Smooth muscle cell (in vitro differentiated cells): Measurements from ENCODE around the gene GBF1. TPM values are rescaled to one million over a fixed set of nuclear protein-coding genes. Genes with fewer than 3 reads are reported as not detected.

Source experiments
- DNase-seq: peaks from one replicate; lab custom pipeline; 2025; ENCODE audit not compliant: unreplicated experiment; lab: John Stamatoyannopoulos, UW
- H2AFZ ChIP-seq: fragments of 200-600 bp; sonication (generic); 2 replicates; pipeline ENCODE4 v1.6.0; 2016; ENCODE audit warnings: antibody characterized with exemption, low read depth, mild to moderate bottlenecking
- H3F3A ChIP-seq: fragments of 200-600 bp; sonication (generic); 2 replicates; pipeline ENCODE4 v1.6.0; 2017; ENCODE audit warnings: antibody characterized with exemption, low read depth
- H3K27ac ChIP-seq: fragments of 200-600 bp; sonication (generic); 2 replicates; pipeline ENCODE4 v1.5.1; 2016; ENCODE audit warnings: low read depth, mild to moderate bottlenecking
- H3K27me3 ChIP-seq: fragments of 200-600 bp; sonication (generic); 2 replicates; pipeline ENCODE4 v1.6.1; 2016; ENCODE audit warnings: low read depth, mild to moderate bottlenecking
- H3K36me3 ChIP-seq: fragments of 200-600 bp; sonication (generic); 2 replicates; pipeline ENCODE4 v1.5.1; 2016; ENCODE audit warnings: low read depth
- H3K4me1 ChIP-seq: fragments of 200-600 bp; sonication (generic); 2 replicates; pipeline ENCODE4 v1.5.1; 2016; ENCODE audit warnings: low read depth
- H3K4me2 ChIP-seq: fragments of 200-600 bp; sonication (generic); 2 replicates; pipeline ENCODE4 v1.6.0; 2016; ENCODE audit warnings: mild to moderate bottlenecking
- H3K4me3 ChIP-seq: fragments of 200-600 bp; sonication (generic); 2 replicates; pipeline ENCODE4 v1.5.1; 2016; ENCODE audit warnings: mild to moderate bottlenecking
- H3K79me2 ChIP-seq: fragments of 200-600 bp; sonication (generic); 2 replicates; pipeline ENCODE4 v1.6.0; 2016; ENCODE audit warnings: low read depth, mild to moderate bottlenecking
- H3K9ac ChIP-seq: fragments of 200-600 bp; sonication (generic); 2 replicates; pipeline ENCODE4 v1.6.0; 2016; ENCODE audit warnings: low read depth
- H3K9me3 ChIP-seq: fragments of 200-600 bp; sonication (generic); replicated peaks from 2 replicates; pipeline ENCODE4 v1.5.1; 2016; ENCODE audit warnings: low read depth
- H4K20me1 ChIP-seq: fragments of 200-600 bp; sonication (generic); 2 replicates; pipeline ENCODE4 v1.6.0; 2016; ENCODE audit warnings: low read depth
- WGBS: methylation state at CpG from one replicate; pipeline ENCODE4 v1.1.7; 2016; ENCODE audit warnings: low lambda C conversion rate; 5-methylcytosine and 5-hydroxymethylcytosine counted together
- polyA plus RNA-seq: library from polyadenylated mRNA; unstranded; fragments of >200 nt; fragmentation: Nextera tagmentation; extraction: Ambion mirVana; gene quantifications from 2 replicates; pipeline ENCODE4 v1.2.1, GENCODE V29; 2016
- total RNA-seq: library from RNA; depleted of rRNA; stranded (reverse); fragments of >200 nt; gene quantifications from 2 replicates; pipeline ENCODE4 v1.2.3, GENCODE V29; 2014
- TF ChIP-seq, protein P1 (sequence below): fragments of 200-600 bp; sonication (generic); IDR thresholded peaks from 2 replicates; pipeline ENCODE4 v1.5.1; 2017; ENCODE audit warnings: borderline replicate concordance, mild to moderate bottlenecking, antibody characterized with exemption; ENCODE audit not compliant: insufficient read depth, poor library complexity, severe bottlenecking

The GBF1 gene
- total and polyA plus RNA-seq, 2 experiments from 2014 or later, result 52.8 to 56.4 TPM

DNA sequence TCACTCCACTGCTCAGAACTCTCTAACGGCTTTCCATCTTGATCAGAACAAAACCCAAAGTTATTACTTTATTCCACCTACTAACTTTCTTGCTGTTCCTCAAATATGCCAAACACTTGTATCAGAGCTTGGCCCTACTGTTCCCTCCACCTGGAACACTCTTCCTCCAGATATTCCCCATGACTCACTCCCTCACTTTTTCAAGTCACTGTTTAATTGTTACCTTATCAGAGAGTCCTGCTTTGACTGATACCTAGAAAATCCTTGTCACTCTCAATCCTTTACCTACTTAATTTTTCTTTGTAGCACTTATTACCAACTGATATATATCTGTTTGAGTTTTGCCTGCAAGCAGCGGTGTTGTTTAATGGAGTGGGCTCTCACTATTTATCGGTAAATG is 144.6 kb downstream of the GBF1 start:
- Histone ChIP-seq H3K9me3 (no peaks in the 10 kb centered on the region), H4K20me1 (no peaks in the 10 kb centered on the region), H3K4me2 (no peak overlapping the region), H2AFZ (no peak overlapping the region), H3K27ac (no peak overlapping the region), H3K79me2 (no peaks in the 10 kb centered on the region), H3K36me3 (no peaks in the 10 kb centered on the region), H3K27me3 (no peaks in the 10 kb centered on the region), H3K9ac (no peak overlapping the region), H3K4me1 (peaks cover 4% of the 10 kb centered on the region), H3K4me3 (no peak overlapping the region), H3F3A (peaks cover 11% of the 10 kb centered on the region)
- WGBS, result 96% methylated on average over 3 of the region's 3 CpGs
- no peak for DNase-seq
- TF ChIP-seq, protein P1, sequence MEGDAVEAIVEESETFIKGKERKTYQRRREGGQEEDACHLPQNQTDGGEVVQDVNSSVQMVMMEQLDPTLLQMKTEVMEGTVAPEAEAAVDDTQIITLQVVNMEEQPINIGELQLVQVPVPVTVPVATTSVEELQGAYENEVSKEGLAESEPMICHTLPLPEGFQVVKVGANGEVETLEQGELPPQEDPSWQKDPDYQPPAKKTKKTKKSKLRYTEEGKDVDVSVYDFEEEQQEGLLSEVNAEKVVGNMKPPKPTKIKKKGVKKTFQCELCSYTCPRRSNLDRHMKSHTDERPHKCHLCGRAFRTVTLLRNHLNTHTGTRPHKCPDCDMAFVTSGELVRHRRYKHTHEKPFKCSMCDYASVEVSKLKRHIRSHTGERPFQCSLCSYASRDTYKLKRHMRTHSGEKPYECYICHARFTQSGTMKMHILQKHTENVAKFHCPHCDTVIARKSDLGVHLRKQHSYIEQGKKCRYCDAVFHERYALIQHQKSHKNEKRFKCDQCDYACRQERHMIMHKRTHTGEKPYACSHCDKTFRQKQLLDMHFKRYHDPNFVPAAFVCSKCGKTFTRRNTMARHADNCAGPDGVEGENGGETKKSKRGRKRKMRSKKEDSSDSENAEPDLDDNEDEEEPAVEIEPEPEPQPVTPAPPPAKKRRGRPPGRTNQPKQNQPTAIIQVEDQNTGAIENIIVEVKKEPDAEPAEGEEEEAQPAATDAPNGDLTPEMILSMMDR, result no peak

DNA sequence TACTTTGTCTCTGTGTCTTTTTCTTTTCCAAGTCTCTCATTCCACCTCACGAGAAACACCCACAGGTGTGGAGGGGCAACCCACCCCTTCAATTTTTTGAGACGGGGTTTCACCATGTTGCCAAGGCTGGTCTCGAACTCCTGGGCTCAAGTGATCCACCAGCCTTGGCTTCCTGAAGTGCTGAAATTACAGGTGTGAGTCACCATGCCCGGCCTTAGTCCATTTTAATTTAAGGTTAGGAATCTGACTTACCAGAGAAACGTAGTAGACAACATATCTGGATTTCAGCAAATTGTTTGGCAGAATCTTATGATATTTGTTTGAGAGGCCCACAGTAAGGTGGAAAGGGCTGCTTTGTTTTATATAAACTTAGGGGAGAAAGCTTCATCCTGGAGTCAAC is 147.0 kb downstream of the GBF1 start:
- Histone ChIP-seq H3K27ac (no peak overlapping the region), H3K4me3 (no peak overlapping the region), H3K4me1 (peaks cover 10% of the 10 kb centered on the region), H3K9me3 (no peaks in the 10 kb centered on the region), H3K9ac (no peak overlapping the region), H3K36me3 (no peaks in the 10 kb centered on the region), H3K27me3 (no peaks in the 10 kb centered on the region), H3F3A (peaks cover 6% of the 10 kb centered on the region), H2AFZ (no peak overlapping the region), H4K20me1 (peaks cover 10% of the 10 kb centered on the region), H3K4me2 (no peak overlapping the region), H3K79me2 (peaks cover 14% of the 10 kb centered on the region)
- WGBS, result 71% methylated on average over 5 of the region's 5 CpGs
- TF ChIP-seq, protein P1, result no peak
- no peak for DNase-seq

DNA sequence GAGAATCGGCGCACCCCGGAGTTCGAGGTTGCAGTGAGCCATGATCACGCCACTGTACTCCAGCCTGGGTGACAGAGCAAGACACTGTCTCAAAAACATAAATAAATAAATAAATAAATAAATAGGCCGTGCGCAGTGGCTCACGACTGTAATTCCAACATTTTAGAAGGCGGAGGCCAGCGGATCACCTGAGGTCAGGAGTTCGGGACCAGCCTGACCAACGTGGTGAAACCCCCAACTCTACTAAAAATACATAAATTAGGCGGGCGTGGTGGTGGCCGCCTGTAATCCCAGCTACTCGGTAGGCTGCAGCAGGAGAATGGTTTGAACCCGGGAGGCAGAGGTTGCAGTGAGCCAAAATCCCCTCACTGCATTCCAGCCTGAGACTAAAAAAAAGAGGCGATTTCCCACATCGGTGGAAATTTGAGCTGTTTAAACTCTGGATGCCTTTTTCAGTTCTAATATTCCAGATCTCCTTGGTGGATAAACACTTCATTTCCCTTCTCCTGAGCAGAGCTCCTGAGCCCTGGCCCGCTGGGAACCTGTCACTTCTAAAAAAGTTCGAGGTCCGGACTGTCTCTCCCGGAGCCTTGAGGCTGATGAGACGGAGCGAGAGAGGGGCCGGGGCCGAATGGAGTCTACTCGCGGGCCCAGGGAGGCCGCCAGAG is 148.2 kb downstream of the GBF1 start:
- Histone ChIP-seq H3K4me3 (peak overlapping the region; percentile 69), H3K36me3 (no peaks in the 10 kb centered on the region), H3F3A (peaks cover 6% of the 10 kb centered on the region), H4K20me1 (peaks cover 10% of the 10 kb centered on the region), H3K9me3 (no peaks in the 10 kb centered on the region), H3K79me2 (peaks cover 14% of the 10 kb centered on the region), H3K4me2 (peak overlapping the region; percentile 94), H3K27ac (peak overlapping the region; percentile 100), H3K27me3 (no peaks in the 10 kb centered on the region), H2AFZ (no peak overlapping the region), H3K4me1 (peaks cover 10% of the 10 kb centered on the region), H3K9ac (peak overlapping the region; percentile 99)
- DNase-seq, result no peak
- TF ChIP-seq, protein P1, result peak; percentile 96
- WGBS, result 46% methylated on average over 30 of the region's 30 CpGs
